Inflammatory macrophage treated with lipopolysaccharide for 4 hours (primary cell): ENCODE results near the gene PBX3.

Experiments
- DNase-seq: peaks from one replicate; pipeline ENCODE4 v3.0.0-alpha.2; 2020

PBX3 gene

DNA sequence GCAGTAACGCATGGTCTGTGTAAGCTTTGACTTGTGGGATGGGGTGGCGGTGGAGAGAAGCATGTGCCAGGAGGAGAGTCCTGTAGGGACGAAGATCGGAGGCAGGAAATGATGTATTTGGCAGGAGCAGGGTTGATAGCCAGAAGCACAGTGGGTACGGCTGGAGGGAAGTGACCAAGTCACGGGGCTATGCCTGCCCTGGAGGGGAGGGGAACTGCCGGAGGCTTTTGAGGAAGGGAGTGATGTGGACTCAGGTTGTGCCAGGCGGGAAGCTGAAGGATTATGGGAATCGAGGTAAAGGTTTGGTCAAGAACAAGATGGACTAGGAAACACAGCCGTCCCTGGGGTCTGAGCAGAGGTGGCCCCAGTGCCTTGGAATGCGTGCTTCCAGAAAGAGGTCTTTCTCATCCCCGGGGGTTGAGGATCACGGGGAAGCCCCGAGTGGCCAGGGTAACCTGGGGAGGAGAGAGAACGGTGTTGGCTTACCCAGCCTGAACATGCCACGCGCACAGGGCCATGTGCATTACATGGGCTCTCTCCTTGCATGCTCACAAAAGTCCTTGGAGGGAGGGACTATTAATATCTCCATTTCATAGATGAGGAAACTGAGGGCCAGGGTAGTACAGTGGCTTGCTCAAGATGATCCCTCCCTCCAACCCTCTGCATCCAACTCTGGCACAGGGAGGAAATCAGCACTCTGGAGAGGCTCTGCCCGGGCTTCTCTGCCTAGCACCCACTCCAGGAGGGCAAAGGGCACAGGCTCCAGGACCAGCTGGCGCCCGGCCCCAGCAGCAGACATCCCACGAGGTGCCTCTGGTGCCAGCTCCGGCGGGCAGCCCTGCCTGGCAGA lies 253.8 kb downstream of the PBX3 start:
- no peak for DNase-seq

- no peak for DNase-seq
These were observed 254.5 kb downstream of the PBX3 start for GRCh38 chr9:126001581-126002225.

DNA sequence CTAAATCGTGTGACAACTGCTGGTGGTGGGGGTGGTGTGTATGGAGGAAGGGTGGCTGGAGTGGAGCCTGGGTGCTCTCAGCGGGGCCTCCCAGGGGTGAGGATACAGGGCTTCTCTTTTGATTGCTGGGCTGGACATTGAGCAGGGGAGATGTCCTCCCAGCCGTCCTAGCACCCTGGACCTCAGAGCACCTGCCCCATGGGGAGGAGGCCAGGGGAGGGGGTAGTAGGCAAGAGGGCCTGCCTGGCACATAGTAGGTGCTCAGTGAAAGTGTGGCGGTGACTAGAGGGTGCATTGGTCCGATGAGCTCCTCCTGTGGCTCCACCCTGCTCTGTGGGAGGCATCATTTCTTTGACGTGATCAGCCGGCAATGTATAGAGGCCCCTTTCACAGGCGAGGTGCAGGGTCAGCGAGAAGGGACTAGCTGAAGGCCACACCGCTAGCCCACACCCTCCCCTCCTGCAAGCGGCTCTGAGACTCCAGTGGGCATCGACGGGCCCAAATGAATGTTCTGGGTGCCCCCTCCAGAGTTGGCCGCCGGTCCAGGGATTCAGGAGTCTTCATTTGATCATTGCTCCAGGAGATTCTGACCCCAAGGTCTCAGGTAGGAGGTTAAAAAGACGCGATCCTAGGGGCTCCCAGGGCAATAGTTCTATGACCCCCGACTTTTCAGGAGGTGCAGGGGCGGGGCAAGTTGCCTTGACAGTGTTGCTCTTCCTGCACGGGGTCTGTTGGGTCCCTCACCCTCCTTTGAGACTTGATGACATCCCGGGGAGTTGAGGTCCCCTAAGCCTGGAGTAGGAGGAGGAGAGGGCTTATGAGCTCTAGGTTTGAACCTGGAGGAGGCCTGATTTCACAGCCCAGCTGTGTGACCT lies 255.5 kb downstream of the PBX3 start:
- no peak for DNase-seq

- no peak for DNase-seq
These were observed 261.9 kb downstream of the PBX3 start for GRCh38 chr9:126009047-126009446.

DNA sequence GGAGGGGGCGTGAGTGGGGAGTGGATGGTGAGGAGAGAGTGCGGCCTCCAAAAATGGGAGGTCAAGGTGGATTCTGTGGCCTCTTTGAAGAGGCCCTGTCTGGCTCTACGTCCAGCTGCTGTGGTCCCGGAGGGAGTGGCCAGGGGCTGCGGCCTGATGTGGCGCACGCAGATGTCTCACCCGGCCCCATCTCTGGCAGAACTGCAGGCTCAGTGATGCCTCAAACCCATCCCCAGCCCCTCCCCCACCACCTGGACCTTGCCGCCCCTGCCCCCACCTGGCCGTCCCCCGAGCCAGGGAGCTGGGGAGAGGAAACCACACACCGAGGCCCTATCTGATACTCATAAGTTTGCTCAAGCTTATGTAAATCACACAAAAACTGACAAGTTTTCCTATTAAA lies 267.6 kb downstream of the PBX3 start:
- no peak for DNase-seq

- DNase-seq, result no peak
These were observed 268.3 kb downstream of the PBX3 start for GRCh38 chr9:126015424-126015823.

DNA sequence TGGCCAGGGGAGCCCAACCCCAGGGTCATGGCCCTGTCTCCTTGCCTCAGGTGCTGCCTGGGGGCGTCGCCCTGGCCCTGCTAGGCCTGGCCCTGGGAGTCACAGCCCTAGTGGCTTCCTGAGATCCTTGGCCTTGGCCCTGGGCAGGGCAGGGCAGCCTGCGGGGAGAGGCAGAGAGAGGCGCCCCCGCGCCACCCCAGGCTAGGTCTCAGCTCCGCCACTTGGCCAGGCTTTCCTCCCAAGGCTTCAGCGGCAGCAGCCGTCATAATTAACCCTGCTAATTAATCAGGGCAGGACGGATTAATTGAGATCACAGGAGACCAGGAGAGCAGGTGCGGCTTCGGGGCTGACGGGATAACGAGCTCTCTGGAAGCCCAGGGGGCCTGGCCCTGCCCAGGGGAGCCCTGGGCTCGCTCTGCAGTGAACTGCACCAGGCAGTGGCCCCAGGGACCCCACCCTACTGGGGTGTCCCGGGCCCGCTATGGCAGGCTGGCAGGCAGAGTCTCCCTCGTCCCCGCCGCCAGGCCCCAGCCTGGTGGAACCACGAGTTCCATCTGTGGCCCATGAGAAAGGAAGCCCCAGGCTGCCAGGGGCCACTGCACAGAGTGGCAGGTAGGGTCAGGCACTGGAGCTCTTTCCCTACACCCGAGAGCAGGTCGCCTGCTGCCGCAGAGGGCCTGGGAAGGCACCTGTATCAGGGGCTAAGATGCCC lies 269.6 kb downstream of the PBX3 start:
- DNase-seq, result no peak
